GM18868 (cell line): ENCODE results near the gene ADO.

Experiments
- ATAC-seq: cut with Tn5 transposase; IDR thresholded peaks from one replicate; pipeline ENCODE4 v1.9.1; 2021; ENCODE audit warnings: mild to moderate bottlenecking, moderate library complexity; ENCODE audit not compliant: unreplicated experiment

The ADO gene

DNA sequence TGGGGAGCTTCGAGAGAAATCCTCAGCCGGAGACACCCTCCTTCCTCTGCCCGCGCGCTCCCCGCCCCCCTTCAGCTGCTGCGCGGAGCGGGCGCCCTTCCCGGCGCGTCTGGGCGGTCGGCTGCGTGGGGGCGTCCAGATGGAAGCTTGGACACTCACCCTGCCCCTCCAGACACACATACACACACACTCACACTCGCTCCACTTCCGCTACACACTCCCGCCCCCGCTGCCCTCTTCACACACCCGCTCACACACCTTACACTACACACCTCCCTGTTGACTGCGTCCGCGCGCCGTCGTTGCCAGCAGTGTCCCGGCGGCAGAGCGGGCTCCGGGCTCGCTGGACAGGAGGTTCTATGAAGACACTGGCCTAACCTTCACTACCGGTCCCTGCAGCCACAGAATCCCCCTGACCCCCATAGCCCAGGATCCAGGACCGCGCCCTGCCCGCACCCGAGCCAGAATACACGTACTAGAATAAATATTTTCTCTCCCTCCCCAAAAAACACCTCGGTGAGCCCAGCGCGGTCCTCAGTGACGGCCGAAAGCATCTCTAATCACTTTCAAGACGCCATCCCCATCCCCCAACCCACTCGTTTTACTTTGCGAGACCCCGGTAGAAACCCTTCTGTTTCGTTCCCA, 12.7 kb downstream of the ADO start:
- peak; percentile 0 for ATAC-seq

DNA sequence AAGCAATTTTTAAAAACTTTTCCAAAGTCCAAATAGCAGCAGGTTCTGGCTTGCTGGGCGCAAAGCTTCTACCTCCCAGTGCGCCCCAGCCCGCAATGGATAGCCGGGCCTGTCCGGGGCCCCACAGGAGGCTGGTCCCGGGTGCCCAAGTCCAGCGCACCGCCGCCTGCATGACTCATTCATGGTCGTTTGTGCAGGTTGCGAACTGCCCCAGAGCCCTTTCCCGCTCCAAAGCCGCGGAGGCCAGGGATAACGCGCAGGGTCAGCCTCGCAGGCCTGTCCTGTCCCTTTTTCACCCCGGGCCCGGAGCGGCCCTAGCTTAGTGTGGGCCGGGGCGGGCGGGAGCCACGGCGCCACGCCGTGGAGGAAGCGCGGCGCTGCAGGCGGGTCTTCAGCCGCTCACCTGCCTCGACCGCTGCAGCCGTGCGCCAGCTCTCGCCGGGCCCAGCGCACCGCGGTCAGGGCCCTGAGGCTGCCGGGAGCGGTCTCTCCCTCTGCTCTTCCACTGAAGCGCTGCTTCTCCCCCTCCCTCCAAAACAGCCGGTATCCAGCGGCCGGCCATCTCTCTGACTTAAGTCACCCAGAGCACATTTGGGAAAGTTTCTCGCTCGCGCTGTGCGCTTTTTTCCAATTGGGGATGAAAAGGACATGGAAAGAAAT, 13.4 kb downstream of the ADO start:
- peak; percentile 32 for ATAC-seq

DNA sequence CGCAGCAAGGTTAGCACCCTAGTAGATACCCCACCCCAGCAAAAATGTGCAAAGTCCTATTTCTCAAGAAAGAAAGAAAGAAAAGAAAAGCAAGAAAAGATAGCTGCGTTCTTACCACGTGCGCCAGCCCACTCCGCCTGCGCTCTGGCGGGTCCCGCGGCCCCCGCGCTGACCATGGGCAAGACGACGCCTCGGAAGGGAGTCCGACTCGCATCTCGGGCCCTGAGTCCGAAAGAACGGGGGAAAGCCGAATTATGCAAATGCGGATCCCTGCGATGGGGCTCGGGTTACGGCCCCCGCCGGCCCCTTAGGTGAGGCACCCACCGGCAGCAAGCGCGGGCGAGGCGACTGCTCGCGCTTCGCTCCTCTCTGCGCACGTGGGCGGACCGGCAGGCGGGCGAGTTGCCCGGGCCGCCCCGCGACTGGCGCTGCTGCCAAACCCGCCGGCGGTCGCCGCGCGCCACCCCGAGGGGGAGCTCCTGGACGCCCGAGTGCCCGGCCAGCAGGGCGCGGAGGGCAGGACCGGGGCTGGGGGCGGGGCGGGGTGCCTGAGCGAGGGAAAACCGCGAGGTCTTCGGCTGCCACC, 14.0 kb downstream of the ADO start:
- ATAC-seq: no peak

DNA sequence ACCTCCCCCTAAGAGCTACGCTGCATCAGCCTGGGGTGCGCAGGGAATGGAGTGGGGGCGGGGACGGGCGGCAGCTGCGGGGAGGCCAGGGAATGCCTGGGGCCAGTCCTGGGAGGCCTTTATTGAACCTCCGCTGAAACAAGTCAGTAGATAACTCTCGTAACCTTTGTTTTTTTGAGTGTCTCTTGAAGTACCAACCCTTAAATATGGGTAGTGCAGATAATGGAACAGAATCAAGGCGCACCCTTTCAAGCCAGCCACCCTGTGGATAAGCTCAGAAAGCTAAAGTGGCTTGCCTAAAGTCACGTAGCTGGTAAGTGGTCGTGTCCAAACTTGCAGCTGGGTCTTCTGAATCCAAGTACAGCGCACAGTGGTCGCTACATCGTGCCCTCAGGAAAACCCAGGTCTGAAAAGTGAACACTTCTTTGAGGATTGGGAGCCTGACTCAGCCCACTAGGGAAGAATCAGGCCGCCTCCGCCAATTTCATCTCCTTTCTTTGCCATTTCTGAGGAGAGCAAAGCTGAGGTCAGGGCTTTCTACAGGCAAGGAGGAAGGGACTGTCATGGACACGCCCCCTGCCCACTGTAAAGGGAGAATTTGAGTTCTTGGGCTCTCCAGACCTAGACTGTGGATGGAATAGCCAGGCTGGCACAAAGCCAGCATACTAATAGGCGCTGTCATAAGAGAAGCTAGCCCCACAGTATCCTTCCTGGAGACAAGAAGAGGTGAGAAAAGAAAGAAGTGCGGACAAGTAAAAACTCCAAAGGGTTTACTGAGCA, 14.8 kb downstream of the ADO start:
- ATAC-seq: no peak

DNA sequence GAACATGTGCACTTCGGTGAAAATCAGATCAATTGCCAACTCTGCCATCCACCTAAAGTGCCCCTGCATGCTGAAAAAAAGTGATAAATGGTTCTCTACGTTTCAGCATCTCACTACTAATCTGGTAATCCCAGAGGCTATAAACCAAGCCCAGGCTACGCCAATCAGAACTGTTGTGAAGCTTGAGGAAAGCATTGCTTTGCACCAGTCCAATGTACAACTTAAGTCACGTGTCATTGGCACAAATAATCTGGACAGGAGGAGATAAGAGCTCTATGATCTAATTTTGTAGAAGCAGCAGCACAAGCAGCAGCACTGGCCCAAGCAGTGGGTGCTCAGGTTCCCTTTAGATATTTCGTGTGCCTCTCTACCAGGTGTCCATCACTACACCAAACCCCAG, 16.1 kb downstream of the ADO start:
- no peak for ATAC-seq

DNA sequence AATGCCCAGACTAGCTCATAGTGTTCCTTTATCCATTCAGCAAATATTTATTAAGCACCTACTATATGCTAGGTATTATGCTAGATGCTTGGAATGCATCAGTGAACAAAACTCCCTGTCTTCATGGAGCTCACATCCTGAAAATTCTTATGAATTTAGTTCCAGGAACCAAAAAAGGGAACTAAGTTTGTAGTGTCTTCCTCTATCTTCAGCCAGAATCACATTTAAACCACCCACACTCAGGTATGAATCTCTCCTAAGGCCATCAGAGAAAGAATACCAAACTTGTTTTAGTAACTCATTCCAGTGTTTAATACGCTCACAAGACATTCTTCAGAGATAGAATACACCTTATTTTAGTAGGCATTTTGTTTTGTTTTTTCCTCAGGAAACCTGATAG, 21.8 kb downstream of the ADO start:
- ATAC-seq: no peak

DNA sequence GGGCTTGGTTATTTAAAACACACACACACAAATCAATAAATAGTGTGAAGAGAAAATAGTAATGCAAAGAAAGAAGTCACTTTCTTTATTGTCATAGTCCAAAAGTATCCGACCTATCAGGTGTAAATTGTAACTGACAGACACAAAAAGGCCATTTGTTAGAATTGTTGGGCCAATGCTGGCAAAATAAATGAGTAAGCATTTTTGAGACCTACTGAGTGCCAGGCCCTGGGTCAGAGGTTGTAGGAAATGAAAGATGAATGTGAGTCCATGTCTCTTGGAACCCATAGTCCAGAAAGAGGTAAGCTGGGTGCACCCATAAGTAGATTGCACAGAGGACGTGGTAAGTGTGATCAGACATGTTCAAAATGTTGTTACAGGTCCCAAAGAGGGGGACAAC, 25.1 kb downstream of the ADO start:
- no peak for ATAC-seq

DNA sequence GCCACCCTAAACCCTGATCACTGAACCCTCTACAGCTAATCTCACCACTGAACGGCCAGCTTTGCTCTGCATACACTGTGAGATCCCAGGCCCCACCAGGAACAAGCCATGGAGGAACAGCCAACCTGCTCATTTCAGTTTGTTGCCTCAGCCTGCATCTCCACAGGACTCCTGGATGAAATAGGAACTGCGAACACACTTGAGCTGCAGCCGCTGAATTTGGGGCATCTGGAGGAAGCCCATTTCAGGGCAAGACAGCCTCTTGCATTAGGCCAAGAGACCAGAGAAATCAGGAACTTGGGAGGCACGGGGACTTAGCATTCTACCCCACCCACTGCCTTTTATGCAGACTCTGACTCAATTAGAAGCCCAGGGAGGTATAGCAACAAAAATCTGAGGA, 26.2 kb downstream of the ADO start:
- no peak for ATAC-seq

DNA sequence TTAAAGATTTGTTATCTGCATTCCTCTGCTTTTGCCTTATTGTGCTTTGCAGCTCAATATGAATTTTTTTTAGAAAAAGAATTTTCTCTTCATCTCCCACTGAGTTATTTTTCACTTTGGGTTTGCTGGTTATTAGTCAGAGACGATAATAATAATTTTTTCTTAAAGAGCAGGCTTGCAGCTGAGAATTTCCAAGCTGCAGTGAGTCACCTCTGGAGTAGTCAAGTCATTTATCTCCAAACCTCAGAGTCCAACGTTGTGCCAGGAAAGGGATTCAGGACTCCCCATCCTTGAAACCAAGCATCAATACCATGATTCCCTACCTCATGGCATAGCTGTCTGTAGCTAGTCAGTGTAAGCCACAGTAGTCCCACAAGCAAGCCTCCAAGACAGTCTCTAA, 26.8 kb downstream of the ADO start:
- peak; percentile 72 for ATAC-seq

DNA sequence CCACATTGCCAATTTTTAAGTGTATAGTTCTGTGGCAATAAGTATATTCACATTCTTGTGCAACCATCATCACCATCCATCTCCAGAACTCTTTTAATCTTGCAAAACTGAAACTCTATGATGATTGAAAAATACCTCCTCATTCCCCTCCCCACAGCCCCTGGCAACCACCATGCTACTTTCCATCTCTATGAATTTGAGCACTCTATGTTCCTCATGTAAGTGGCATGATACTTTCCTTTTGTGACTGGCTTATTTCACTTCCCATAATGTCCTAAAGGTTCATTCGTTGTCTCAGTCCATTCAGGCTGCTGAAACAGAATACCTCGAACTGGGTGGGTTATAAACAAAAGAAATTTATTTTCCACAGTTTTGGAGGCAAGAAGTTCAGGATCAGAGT, 35.1 kb downstream of the ADO start:
- peak; percentile 68 for ATAC-seq

DNA sequence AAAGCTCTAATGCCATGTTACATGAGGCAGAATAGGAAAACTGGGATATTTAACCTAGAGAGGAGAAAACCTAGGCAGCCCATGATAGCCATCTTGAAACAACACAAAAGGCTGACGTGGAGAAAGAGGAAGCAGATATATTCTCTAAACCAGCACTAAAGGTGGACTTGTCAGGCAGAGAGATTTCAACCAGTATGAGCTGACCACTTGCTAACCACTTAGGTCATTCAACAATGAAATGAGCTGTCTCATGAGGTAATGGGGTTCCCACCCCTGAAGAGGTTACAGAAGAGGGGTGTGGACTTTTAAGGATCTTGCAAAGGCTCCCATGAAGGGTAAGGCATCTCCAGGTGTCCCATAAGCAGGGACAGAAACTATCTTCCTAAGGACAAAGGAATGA, 38.5 kb downstream of the ADO start:
- no peak for ATAC-seq

DNA sequence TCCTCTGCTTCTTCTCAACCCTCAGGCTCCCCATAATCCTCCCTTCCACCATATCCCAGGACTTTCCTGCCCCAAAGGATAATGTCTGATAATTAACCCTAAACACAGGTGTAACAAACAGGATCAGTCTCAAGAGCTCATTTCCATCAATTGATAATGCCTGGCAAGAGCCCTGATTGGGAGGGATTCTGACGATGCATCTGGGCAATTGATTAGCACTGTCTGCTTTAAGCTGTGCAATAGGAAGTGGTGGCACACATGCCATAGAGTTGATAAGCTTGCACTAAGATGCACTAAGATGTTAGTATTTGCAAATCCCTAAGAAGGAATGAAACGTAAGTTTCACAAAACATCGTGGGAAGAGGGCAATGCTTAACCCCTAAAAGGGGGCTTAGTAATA, 39.1 kb downstream of the ADO start:
- ATAC-seq: no peak

DNA sequence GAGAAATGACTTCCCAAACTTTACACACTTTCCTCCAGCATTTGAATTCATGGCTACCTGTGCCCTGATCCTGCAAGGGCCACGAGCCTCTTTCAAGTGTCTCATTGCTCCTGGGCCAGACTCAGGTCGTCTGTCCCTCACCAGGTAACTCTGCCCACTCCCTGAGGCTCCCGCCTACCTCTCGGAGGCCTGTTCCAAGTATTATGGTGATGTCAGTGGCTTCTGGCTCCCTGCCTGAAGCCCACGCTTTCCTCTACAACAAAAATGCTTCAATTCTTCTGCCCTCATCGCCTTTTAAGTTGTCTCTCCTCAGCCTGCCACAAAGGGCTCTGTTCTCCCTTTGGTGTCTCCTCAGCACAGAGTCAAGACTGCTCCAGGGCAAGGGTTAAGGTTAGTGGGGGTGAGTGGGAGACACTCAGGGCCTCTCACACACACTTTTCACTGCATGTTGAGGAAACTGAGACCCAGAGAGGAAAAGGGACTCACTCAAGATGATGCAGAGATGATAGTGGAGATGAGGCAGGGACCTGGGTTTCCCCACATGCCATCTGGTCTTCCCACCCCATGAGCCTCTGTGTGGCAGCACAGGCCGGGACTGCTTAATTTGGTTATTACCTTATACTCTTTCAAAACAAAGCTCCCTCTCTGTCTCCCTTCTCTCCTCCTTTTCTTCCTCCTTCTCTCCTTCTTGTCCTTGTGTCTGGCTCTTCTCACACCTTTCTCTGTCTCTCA, 39.9 kb downstream of the ADO start:
- no peak for ATAC-seq

DNA sequence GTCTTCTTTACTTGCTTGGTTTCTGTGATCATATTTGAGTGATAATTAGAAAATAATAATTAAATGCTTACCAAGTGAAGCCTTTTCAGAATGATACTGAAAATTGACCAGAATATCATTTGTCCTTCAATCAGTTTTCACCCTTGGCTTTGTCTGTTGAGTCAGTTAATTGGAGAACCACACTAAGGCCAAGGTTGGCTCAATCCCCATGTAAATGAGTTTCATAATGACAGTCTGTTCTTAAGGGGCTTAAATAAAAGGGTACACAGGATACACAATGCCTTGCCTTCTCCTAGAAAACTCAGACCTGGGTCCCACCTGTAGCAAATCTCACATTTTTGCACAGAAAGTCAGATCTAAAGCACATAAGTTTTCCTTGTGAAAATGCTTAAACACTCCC, 42.9 kb downstream of the ADO start:
- ATAC-seq: no peak

DNA sequence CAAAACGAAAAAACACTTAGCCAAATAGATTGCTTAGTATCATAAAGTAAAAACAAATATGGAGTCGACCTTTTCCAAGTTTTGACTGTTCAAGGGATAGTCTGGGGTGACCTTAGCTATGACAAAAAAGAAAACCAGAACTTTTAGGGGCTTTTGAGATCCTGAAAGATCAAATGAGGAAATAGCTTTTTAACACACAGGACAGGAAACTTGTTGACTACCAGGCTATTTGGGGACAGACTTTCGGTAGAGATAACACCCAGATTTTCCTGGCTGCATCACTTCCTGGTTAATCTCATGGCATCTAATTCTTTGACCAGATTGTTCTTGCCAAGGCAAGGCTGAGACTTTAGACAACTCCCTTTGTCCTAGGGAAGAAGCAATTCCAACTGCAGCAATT, 46.1 kb downstream of the ADO start:
- peak; percentile 23 for ATAC-seq

DNA sequence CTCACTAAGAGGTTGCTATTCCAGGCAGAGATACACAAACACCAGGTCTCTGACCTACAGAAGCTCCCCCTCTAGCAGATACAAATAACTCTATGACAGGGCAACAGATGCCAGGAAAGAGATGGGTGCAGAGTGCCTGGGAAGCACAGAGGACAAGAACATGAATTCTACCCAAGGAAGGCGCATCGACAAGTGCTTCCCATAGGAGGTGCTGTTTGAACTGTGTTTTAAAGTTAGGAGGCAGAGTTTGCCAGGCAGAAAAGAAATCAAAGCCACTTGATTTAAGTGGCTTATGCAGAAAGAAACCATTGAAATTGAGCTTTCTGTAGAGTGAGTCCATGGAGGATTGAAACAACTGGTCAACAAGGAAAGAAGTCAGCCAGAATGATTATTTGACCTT, 46.9 kb downstream of the ADO start:
- ATAC-seq: no peak

DNA sequence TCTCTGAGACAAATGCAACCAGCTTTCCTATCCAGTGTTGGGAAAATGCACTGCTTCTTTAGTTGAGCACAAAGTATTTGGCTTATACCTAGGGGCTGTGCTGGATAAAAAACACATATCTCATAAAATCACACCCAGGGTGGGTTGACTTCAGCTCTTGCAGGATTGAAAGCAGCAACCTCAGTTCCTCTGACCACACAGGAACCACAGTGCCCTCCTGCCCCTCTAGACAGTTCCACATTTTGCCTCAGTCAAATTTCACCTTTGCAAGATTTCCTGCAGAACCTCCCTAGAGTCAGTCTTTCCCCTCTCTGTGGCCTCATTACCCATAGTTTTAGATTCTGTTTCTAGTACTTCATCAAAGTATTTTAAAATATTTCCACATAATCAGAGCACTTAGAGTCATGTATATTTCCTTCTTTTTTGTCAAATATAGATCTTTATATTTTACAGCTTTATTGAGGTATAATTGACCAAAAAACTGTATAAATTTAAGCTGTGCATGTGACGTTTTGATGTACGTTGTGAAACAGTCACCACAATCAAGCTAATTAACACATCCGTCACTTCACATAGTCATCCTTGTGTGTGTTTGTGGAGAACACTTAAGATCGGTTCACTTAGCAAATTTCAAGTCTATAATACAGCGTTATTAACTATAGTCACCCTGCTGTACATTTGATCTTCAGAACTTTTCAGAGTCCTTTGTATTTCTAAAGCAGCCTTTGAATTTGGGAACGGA, 48.6 kb downstream of the ADO start:
- peak; percentile 56 for ATAC-seq

DNA sequence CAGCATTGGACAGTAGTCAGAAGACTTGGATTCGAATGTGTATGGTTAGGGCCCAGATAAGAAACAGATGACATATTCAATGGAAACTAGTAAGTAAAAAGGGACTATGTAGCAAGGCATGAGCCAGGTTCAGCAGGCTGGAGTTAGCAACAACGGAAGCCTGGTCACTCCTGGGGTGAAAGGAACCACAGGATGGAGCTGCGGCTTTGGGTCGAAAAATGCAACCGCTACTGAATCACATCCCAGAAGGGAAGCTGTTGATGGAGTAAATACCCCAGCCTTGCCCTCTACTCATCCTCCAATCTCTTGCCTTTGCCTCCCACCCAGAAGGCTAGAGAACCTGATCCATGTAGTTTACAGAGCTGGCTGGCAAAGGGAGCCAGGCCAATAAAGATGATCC, 49.2 kb downstream of the ADO start:
- ATAC-seq: peak; percentile 13

DNA sequence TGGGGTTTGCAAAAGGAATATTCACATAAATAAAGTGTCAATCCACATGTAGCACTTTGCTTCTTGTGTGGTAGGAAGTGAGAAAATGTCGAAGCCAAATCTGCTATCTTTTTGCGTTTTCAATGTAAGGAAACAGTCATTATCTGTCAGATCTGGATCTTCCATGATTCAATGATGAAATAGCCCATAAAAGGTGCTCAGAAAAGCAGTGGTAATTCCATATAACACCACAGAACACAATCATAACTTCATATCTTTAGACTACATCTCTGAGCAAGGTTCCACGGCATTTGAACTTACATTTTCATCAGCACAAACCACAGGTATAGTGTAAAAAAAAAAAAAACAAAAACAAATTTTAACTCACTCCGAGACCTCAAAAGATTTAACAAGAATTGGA, 51.5 kb downstream of the ADO start:
- ATAC-seq: no peak
